IgD-negative memory B cell (primary cell): ENCODE results near the gene RNF113B. TPM values are rescaled to one million over a fixed set of nuclear protein-coding genes. Genes with fewer than 3 reads are reported as not detected.

Experiments
- H3K27ac Mint-ChIP-seq, 3 donors: one replicate each; pipeline ENCODE4 v1.8.0; 2020 to 2022; ENCODE audit warnings: mild to moderate bottlenecking in 3 of 3, mixed read lengths in 3 of 3, moderate library complexity in 1 of 3
- H3K27me3 Mint-ChIP-seq: one replicate; pipeline ENCODE4 v1.8.0; 2021; ENCODE audit warnings: mixed read lengths
- H3K36me3 Mint-ChIP-seq: one replicate; pipeline ENCODE4 v1.8.0; 2020; ENCODE audit warnings: mild to moderate bottlenecking, mixed read lengths
- H3K4me1 Mint-ChIP-seq, 3 donors: one replicate each; pipeline ENCODE4 v1.8.0; 2020 to 2022; ENCODE audit warnings: mixed read lengths in 3 of 3, mild to moderate bottlenecking in 1 of 3
- H3K4me3 Mint-ChIP-seq, 4 donors: one replicate each; pipeline ENCODE4 v1.8.0; 2020 to 2022; ENCODE audit warnings: mild to moderate bottlenecking in 4 of 4, mixed read lengths in 4 of 4, moderate library complexity in 3 of 4
- H3K9me3 Mint-ChIP-seq, 3 donors: one replicate each; pipeline ENCODE4 v1.8.0; 2020 to 2021; ENCODE audit warnings: mixed read lengths in 3 of 3, mild to moderate bottlenecking in 1 of 3
- polyA plus RNA-seq: library from polyadenylated mRNA; unstranded; fragments of 300-500 nt; fragmentation: Illumina TruSeq; gene quantifications from one replicate; pipeline ENCODE4 v1.2.3, GENCODE V29; 2021

RNF113B gene
- polyA plus RNA-seq, 1 donor from 2014 or later = not detected

DNA sequence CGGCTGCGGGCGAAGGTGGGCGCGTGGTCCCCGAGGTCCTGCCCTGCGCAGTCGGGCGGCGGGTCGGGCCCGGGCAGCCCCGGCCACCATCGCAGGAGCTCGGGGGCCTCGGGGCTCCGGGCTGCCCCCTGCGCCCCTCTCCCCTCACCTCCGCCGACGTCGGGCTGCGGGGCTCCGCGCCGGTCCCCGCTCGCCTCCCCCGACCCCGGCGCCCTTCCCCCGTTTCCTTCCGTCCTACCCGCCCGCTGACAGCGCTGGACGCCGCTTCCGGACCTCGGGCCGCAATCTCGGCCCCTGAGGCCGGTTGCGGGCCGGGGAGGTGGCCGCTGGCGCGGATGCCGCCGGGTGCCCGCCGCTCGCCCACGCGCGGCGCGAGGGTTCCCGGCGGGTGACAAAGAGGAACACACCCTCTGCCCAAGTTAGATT, 33.5 kb downstream of the RNF113B start:
- Mint-ChIP-seq H3K36me3 (no peaks in the 10 kb centered on the region), H3K27ac (no peak overlapping the region), H3K9me3 (no peaks in the 10 kb centered on the region), H3K27me3 (peaks cover 47% of the 10 kb centered on the region), H3K4me1 (peaks cover 4 to 12% (median 6%) of the 10 kb centered on the region in 3 donors), H3K4me3 (peak overlapping the region in 3 of 4 donors; percentile 74 to 84 (median 80))

DNA sequence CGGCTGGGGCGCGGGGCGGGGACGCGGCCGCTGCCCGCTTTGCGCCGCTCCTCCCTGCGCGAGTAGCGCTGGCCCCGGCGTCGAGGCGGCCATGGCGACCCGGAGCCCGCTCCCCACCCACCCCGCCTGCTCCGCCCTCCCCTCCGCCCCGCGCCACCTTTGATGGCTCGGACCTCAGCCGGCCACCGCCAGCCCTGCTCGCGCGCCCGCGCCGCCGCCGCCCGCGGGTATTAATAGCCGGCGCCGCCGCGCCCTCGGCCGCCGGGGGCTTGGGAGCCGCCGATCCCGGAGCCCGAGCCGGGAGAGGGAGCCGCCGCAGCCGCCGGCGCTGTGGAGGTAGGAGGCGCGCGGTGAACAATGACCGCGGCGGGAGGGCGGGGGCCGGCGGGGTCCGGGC, 33.9 kb downstream of the RNF113B start:
- H3K27me3 Mint-ChIP-seq = peaks cover 47% of the 10 kb centered on the region
- no peak overlapping the region for H3K27ac Mint-ChIP-seq
- no peak overlapping the region for H3K4me3 Mint-ChIP-seq
- peaks cover 4 to 10% (median 6%) of the 10 kb centered on the region in 3 donors for H3K4me1 Mint-ChIP-seq
- H3K9me3 Mint-ChIP-seq = no peaks in the 10 kb centered on the region
- no peaks in the 10 kb centered on the region for H3K36me3 Mint-ChIP-seq

DNA sequence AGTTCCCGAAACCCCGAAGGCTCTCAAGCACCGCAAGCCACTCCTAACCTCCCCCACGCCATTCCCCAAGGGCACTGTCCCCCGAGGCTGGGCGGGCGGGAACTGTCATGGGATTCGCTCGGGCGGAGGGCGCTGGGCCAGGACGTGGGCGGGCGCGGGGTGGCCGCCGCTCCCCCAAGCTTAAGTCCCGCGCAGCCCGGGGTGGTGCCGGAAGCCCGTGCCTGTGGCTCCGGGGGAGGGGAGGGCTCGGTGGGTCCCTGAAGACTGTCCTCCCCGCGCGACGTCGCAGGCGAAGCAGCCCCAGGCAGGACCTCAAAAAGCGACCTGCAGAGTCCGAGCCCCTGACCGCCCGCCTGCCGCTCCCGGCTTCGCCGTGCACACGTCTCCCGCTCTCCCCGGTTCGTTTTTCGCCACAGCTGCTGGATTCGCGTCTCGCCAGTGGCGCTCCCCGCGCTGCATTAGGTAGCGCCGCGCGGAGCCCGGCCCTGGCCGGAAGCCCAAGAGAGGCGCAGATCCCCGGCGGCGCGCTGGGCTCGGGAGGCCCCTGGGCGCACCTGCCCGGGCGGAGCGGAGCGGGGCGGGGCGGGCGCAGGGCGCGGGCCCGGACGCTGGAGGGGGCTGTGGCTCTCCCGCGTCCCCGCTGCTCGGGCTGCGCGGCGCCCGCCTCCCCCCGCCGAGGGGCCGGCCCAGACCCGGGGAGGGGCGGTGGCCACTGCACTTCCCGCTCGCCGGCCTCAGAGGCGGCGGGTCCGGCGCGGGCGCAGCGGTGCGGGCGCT, 34.5 kb downstream of the RNF113B start, which contains the start of gene FARP1:
Gene FARP1, plus strand, starts transcription at position 715 of the 777 bp plus-strand sequence. CDS start 70,149 bp downstream, outside the sequence.
- H3K27me3 Mint-ChIP-seq = peaks cover 42% of the 10 kb centered on the region
- no peaks in the 10 kb centered on the region for H3K36me3 Mint-ChIP-seq
- no peak within 1 kb of the TSS for H3K27ac Mint-ChIP-seq
- no peaks in the 10 kb centered on the region for H3K9me3 Mint-ChIP-seq
- H3K4me3 Mint-ChIP-seq = peak within 1 kb of the TSS; percentile 58 to 84 (median 78)
- H3K4me1 Mint-ChIP-seq = peaks cover 4 to 10% (median 6%) of the 10 kb centered on the region in 3 donors

DNA sequence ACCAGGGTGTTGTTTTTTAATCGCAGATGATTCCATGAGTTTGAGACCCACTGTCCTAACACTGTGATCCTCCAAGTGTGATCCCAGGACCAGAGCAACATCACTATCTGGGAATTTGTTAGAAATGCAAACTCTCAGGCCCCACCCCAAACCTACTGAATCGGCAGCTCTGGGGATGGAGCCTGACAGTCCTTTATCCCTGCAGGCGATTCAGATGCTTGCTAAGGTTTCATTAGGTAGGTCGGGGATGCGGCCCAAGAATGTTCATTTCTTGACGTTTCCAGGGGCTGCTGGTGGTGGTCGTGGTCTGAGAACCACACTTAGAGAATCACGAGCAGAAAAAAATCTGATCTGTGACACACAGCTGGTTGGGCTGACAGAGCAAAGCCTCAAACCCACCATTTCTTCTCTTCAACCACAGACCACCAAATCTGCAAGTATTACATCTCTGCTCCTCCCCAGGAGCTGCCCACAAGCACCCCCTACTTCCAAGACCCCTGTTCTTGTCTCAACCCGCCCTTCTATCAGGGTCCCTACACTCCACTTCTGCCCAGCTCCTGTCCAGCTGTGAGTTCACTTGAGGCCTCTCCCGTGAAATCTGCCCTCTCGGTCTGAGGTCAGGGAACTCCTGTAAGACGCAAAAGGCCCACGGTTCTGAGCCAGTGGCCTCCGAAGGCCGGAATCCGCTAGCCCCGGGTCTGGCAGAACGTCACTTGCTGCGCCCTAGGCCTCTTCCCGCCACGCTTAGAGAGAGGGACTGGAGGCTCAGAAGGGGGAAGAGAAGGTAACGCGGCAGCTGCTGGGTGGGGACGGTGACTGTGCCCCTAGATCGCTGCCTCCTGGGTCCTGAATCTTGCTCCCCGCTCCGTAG, 35.3 kb downstream of the RNF113B start:
- Mint-ChIP-seq H3K4me3 (peak overlapping the region; percentile 23 to 83 (median 78)), H3K27ac (no peak overlapping the region), H3K27me3 (peaks cover 42% of the 10 kb centered on the region), H3K36me3 (no peaks in the 10 kb centered on the region), H3K4me1 (peaks cover 4 to 10% (median 6%) of the 10 kb centered on the region in 3 donors), H3K9me3 (no peaks in the 10 kb centered on the region)

DNA sequence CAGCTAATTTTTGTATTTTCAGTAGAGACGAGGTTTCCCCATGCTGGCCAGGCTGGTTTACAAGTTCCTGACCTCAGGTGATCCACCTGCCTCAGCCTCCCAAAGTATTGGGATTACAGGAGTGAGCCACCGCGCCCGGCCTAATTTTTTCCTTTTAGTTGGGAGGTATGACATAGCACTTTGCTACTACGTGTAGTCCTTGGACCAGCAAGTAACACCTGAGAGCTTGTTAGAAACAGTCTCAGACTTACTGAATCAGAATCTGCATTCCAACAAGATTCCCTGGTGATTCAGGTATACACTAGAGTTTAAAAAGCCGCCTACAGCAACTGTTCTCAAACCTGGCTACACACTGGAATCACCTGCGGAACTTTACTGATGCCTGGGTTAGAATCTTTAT, 36.0 kb downstream of the RNF113B start:
- H3K36me3 Mint-ChIP-seq = no peaks in the 10 kb centered on the region
- no peak overlapping the region for H3K27ac Mint-ChIP-seq
- H3K27me3 Mint-ChIP-seq = peaks cover 38% of the 10 kb centered on the region
- no peaks in the 10 kb centered on the region for H3K9me3 Mint-ChIP-seq
- peak overlapping the region in 1 of 4 donors; percentile 83 for H3K4me3 Mint-ChIP-seq
- H3K4me1 Mint-ChIP-seq = peaks cover 4 to 10% (median 6%) of the 10 kb centered on the region in 3 donors

DNA sequence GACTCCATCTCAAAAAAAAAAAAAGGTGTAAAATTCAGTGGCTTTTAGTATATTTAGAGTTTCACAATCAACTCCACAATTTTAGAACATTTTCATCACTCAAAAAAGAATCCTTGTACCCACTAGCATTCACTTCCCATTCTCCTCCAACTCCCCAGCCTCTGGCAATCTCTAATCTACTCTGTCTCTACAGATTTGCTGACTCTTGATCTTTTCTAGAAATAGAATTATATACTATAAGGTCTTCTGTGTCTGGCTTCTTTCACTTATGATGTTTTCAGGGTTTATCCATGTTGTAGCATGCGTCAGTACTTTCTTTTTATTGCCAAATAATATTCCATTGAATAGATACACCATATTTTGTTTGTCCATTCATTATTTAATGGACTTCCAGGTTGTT, 42.2 kb downstream of the RNF113B start:
- Mint-ChIP-seq H3K4me3 (no peak overlapping the region), H3K27me3 (peaks cover 4% of the 10 kb centered on the region), H3K36me3 (no peaks in the 10 kb centered on the region), H3K9me3 (peaks cover 0 to 2% (median 0%) of the 10 kb centered on the region in 3 donors), H3K27ac (no peak overlapping the region), H3K4me1 (peaks cover 0 to 3% (median 0%) of the 10 kb centered on the region in 3 donors)

DNA sequence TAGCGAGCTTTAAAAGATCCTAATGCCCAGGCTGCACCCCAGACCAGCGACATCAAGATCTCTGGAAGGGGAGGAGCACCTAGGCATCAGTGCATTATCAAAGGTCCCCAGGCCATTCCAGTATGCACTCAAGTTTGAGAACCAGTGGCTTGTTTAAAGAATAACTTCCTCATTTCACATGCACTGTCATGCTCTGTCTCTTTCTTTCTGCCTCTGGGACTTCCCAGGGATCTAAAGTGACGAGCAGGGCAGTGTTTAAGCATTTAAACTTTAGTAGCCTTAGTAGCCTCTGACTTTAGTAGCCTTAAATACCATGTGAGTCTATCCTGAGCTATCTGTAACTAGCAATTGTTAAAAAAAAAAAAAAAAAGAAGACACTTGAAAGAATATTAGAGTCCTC, 43.1 kb downstream of the RNF113B start:
- H3K27me3 Mint-ChIP-seq = peaks cover 4% of the 10 kb centered on the region
- H3K27ac Mint-ChIP-seq = peak overlapping the region in 1 of 3 donors; percentile 11
- H3K9me3 Mint-ChIP-seq = peaks cover 0 to 2% (median 2%) of the 10 kb centered on the region in 3 donors
- H3K4me3 Mint-ChIP-seq = no peak overlapping the region
- no peaks in the 10 kb centered on the region for H3K36me3 Mint-ChIP-seq
- H3K4me1 Mint-ChIP-seq = peaks cover 0 to 3% (median 0%) of the 10 kb centered on the region in 3 donors

DNA sequence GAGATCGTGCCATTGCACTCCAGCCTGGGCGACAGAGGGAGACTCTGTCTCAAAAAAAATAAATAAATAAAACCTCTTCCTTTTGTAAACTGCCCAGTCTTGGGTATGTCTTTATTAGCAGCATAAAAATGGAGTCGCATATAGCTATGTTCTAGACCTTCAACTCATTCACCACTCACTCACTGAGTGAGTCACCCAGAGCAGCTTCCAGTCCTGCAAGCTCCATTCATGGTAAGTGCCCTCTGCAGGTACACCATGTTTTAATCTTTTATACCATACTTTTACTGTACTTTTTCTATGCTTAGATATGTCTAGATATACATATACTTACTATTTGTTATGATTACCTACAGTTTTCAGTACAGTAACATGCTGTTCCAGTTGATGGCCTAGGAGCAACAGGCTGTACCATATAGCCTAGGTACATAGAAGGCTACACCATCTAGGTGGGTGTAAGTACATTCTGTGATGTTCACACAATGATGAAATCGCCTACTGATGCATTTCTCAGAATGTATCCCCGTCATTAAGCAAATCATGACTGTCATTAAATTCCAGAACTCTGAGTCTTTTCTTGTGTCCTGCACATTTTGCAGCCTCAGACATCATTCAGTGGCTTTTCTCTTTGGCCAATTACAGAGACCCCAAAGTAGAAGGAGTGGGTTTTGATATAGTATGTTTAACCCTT, 47.9 kb downstream of the RNF113B start:
- Mint-ChIP-seq H3K9me3 (peaks cover 0 to 11% (median 7%) of the 10 kb centered on the region in 3 donors), H3K27me3 (no peaks in the 10 kb centered on the region), H3K27ac (no peak overlapping the region), H3K36me3 (no peaks in the 10 kb centered on the region), H3K4me3 (no peak overlapping the region), H3K4me1 (peaks cover 0 to 3% (median 0%) of the 10 kb centered on the region in 3 donors)

Other genes with a start within 250 kb of the RNF113B start
- gene IPO5, start 223.6 kb downstream of the RNF113B start, polyA plus RNA-seq = 25.3 TPM
- gene FARP1, start 34.2 kb downstream of the RNF113B start, polyA plus RNA-seq = 0.46 TPM